ENCODE results near the gene GPR27. TPM values are rescaled to one million over a fixed set of nuclear protein-coding genes. Genes with fewer than 3 reads are reported as not detected.

The GPR27 gene
- total RNA-seq, 1 donor from 2014 or later = 18.3 TPM

GRCh38 chr3:71805199-71805598, 51.5 kb downstream of the GPR27 start:
- H3K4me1 Mint-ChIP-seq = peaks cover 4% of the 10 kb centered on the region
- H3K36me3 Mint-ChIP-seq = no peaks in the 10 kb centered on the region
- no peak overlapping the region for H3K27ac Mint-ChIP-seq
- H2AFZ ChIP-seq (replicated peaks) = no peak overlapping the region
- no peak for DNase-seq (ENCODE audit: low spot score)
- no peak overlapping the region for H3K4me2 ChIP-seq
- no peak overlapping the region for H3K9ac ChIP-seq
- TF ChIP-seq EZH2 (IDR thresholded peaks at IDR 0.05) (no peak), EZH2phosphoT487 (IDR thresholded peaks at IDR 0.05) (no peak), CTCF (IDR thresholded peaks at IDR 0.05) (no peak)
- H3K9me3 ChIP-seq (ENCODE audit: low read depth) = no peaks in the 10 kb centered on the region
- H3K4me1 ChIP-seq = peaks cover 4% of the 10 kb centered on the region
- H3F3A ChIP-seq (ENCODE audit: low read depth) = no peaks in the 10 kb centered on the region
- no peaks in the 10 kb centered on the region for H3K79me2 ChIP-seq (ENCODE audit: low read depth)
- H3K27me3 ChIP-seq = no peaks in the 10 kb centered on the region
- H3K4me3 Mint-ChIP-seq = no peak overlapping the region
- H3K9me3 Mint-ChIP-seq = no peaks in the 10 kb centered on the region
- H3K27ac ChIP-seq = no peak overlapping the region
- no peaks in the 10 kb centered on the region for H3K36me3 ChIP-seq
- no peaks in the 10 kb centered on the region for H4K20me1 ChIP-seq (ENCODE audit: low read depth)
- H3K4me3 ChIP-seq = no peak overlapping the region
- no peaks in the 10 kb centered on the region for H3K27me3 Mint-ChIP-seq (ENCODE audit: insufficient read depth, low read depth)

- H3K9me3 Mint-ChIP-seq = no peaks in the 10 kb centered on the region
- no peaks in the 10 kb centered on the region for H4K20me1 ChIP-seq (ENCODE audit: low read depth)
- no peaks in the 10 kb centered on the region for H3K36me3 ChIP-seq
- H3K4me1 Mint-ChIP-seq = peaks cover 4% of the 10 kb centered on the region
- no peak overlapping the region for H2AFZ ChIP-seq (replicated peaks)
- H3K9ac ChIP-seq = no peak overlapping the region
- no peaks in the 10 kb centered on the region for H3F3A ChIP-seq (ENCODE audit: low read depth)
- H3K4me3 ChIP-seq = no peak overlapping the region
- H3K27me3 Mint-ChIP-seq (ENCODE audit: insufficient read depth, low read depth) = no peaks in the 10 kb centered on the region
- TF ChIP-seq CTCF (IDR thresholded peaks at IDR 0.05) (no peak), EZH2phosphoT487 (IDR thresholded peaks at IDR 0.05) (no peak), EZH2 (IDR thresholded peaks at IDR 0.05) (no peak)
- H3K27ac Mint-ChIP-seq = no peak overlapping the region
- H3K9me3 ChIP-seq (ENCODE audit: low read depth) = no peaks in the 10 kb centered on the region
- H3K4me1 ChIP-seq = peaks cover 4% of the 10 kb centered on the region
- H3K4me2 ChIP-seq = no peak overlapping the region
- no peaks in the 10 kb centered on the region for H3K36me3 Mint-ChIP-seq
- no peak overlapping the region for H3K27ac ChIP-seq
- H3K4me3 Mint-ChIP-seq = no peak overlapping the region
- no peaks in the 10 kb centered on the region for H3K27me3 ChIP-seq
- no peaks in the 10 kb centered on the region for H3K79me2 ChIP-seq (ENCODE audit: low read depth)
- no peak for DNase-seq (ENCODE audit: low spot score)
Measured at GRCh38 chr3:71805691-71806090, 52.0 kb downstream of the GPR27 start.

Other genes with a start within 250 kb of the GPR27 start
- gene FOXP1, start 170.1 kb upstream of the GPR27 start, total RNA-seq (ENCODE audit: low replicate concordance) = 27.3 and 29.9 TPM in 2 replicates
- gene EIF4E3, start 28.5 kb upstream of the GPR27 start, total RNA-seq (ENCODE audit: low replicate concordance) = 6.3 and 18.2 TPM in 2 replicates
- 2.0 and 2.1 TPM in 2 replicates for gene PROK2, start 31.3 kb downstream of the GPR27 start, total RNA-seq (ENCODE audit: low replicate concordance)